ENCODE data around the gene MMP28. TPM values are rescaled to one million over a fixed set of nuclear protein-coding genes. Genes with fewer than 3 reads are reported as not detected.

Gene MMP28
- total RNA-seq, 2 donors from 2014 or later = 62.5 to 66.7 TPM

GRCh38 chr17:35778641-35779196 lies 16.7 kb downstream of the MMP28 start:
- no peak for DNase-seq
- no peaks in the 10 kb centered on the region for H3K36me3 ChIP-seq
- H3K27ac ChIP-seq = no peak overlapping the region
- H3K9ac ChIP-seq (ENCODE audit: low read depth in 2 of 2, low read length in 2 of 2) = no peak overlapping the region
- no peak overlapping the region for H3K4me3 ChIP-seq
- H3K27me3 ChIP-seq = no peaks in the 10 kb centered on the region
- intact Hi-C loops (cut with DNase I) = no loop called here
- TF ChIP-seq CTCF (IDR thresholded peaks at IDR 0.05) = no peak
- H3K4me1 ChIP-seq = peaks cover 5% of the 10 kb centered on the region
- no peaks in the 10 kb centered on the region for H3K9me3 ChIP-seq

- H3K27ac ChIP-seq = no peak overlapping the region
- H3K9ac ChIP-seq (ENCODE audit: low read depth in 2 of 2, low read length in 2 of 2) = no peak overlapping the region
- no peaks in the 10 kb centered on the region for H3K4me1 ChIP-seq
- TF ChIP-seq CTCF (IDR thresholded peaks at IDR 0.05) = no peak
- no peaks in the 10 kb centered on the region for H3K27me3 ChIP-seq
- no peak overlapping the region for H3K4me3 ChIP-seq
- no peaks in the 10 kb centered on the region for H3K9me3 ChIP-seq
- H3K36me3 ChIP-seq = no peaks in the 10 kb centered on the region
- peak; percentile 58 for DNase-seq
- intact Hi-C loops (cut with DNase I) = no loop called here
Measured at GRCh38 chr17:35775583-35775982, 19.9 kb downstream of the MMP28 start.

GRCh38 chr17:35775039-35775438 lies 20.4 kb downstream of the MMP28 start:
- H3K36me3 ChIP-seq = no peaks in the 10 kb centered on the region
- H3K9ac ChIP-seq (ENCODE audit: low read depth in 2 of 2, low read length in 2 of 2) = peak overlapping the region in 1 of 2 donors; percentile 66
- TF ChIP-seq CTCF (IDR thresholded peaks at IDR 0.05) = no peak
- intact Hi-C loops (cut with DNase I) = no loop called here
- H3K27ac ChIP-seq = no peak overlapping the region
- no peaks in the 10 kb centered on the region for H3K27me3 ChIP-seq
- H3K4me3 ChIP-seq = no peak overlapping the region
- no peaks in the 10 kb centered on the region for H3K9me3 ChIP-seq
- H3K4me1 ChIP-seq = no peaks in the 10 kb centered on the region
- no peak for DNase-seq

GRCh38 chr17:35774499-35774898 lies 20.9 kb downstream of the MMP28 start:
- Histone ChIP-seq H3K9ac (ENCODE audit: low read depth in 2 of 2, low read length in 2 of 2) (peak overlapping the region in 1 of 2 donors; percentile 66), H3K36me3 (no peaks in the 10 kb centered on the region), H3K27ac (no peak overlapping the region), H3K27me3 (no peaks in the 10 kb centered on the region), H3K9me3 (no peaks in the 10 kb centered on the region), H3K4me1 (no peaks in the 10 kb centered on the region), H3K4me3 (no peak overlapping the region)
- peak; percentile 82 for DNase-seq
- no peak for TF ChIP-seq CTCF (IDR thresholded peaks at IDR 0.05)
- intact Hi-C loops (cut with DNase I) = no loop called here

- no peak for TF ChIP-seq CTCF (IDR thresholded peaks at IDR 0.05)
- no peak overlapping the region for H3K27ac ChIP-seq
- H3K36me3 ChIP-seq = no peaks in the 10 kb centered on the region
- peak overlapping the region in 1 of 2 donors; percentile 66 for H3K9ac ChIP-seq (ENCODE audit: low read depth in 2 of 2, low read length in 2 of 2)
- intact Hi-C loops (cut with DNase I) = no loop called here
- H3K4me1 ChIP-seq = no peaks in the 10 kb centered on the region
- H3K27me3 ChIP-seq = no peaks in the 10 kb centered on the region
- no peaks in the 10 kb centered on the region for H3K9me3 ChIP-seq
- H3K4me3 ChIP-seq = no peak overlapping the region
- DNase-seq = no peak
Measured at GRCh38 chr17:35773679-35774425, 21.6 kb downstream of the MMP28 start.
